GM19099 (cell line): ENCODE measurements around the gene CYP4A22.

ENCODE experiments used
- POLR2A ChIP-seq: IDR thresholded peaks from 3 replicates; pipeline ENCODE4 v1.6.1; 2011; ENCODE audit warnings: low read depth; ENCODE audit not compliant: insufficient read length; ENCODE audit errors: extremely low read depth

The CYP4A22 gene, protein sequence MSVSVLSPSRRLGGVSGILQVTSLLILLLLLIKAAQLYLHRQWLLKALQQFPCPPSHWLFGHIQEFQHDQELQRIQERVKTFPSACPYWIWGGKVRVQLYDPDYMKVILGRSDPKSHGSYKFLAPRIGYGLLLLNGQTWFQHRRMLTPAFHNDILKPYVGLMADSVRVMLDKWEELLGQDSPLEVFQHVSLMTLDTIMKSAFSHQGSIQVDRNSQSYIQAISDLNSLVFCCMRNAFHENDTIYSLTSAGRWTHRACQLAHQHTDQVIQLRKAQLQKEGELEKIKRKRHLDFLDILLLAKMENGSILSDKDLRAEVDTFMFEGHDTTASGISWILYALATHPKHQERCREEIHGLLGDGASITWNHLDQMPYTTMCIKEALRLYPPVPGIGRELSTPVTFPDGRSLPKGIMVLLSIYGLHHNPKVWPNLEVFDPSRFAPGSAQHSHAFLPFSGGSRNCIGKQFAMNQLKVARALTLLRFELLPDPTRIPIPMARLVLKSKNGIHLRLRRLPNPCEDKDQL

DNA sequence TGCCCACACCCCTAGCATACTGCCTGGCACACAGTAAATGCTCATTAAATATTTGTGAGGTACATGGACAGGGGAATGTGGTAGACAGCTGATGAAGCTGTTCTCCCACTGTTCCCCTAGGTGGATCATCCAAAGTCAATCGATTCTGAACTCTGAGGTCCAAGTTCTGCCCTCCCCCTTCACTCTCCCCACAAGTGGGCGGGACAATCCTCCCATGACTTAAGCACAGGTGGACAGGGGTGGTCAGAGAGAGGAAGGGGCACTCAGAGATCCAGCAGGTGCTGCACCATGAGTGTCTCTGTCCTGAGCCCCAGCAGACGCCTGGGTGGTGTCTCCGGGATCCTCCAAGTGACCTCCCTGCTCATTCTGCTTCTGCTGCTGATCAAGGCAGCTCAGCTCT, at the start of gene CYP4A22:
Gene CYP4A22 (plus strand): TSS at position 244 of the 400 bp plus-strand sequence. CDS start 45 bp downstream, at position 289.
- TF ChIP-seq POLR2A: no peak

GRCh38 chr1:47104816-47105215, 32.4 kb upstream of the CYP4A22 start:
- TF ChIP-seq POLR2A: no peak

DNA sequence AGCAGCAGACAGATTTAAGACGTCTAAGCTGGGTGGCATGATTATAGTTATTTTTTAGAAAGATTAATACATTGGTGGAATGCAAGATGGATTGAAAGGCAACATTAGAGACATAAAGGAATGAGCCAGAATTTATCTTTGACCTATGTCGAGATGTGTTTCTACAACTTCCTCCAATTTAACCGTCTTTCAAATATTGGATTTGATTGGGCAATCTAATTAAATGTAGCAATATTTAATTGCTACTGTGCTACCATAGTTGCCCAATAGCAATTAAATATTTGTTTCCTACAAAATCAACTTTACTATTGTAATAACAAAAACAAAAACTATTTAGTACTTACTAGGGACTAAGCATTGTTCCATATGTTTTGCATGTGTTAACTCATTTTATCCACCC, 30.4 kb upstream of the CYP4A22 start:
- TF ChIP-seq POLR2A: no peak

- no peak for TF ChIP-seq POLR2A
Observed at GRCh38 chr1:47113178-47113577, 24.1 kb upstream of the CYP4A22 start.

GRCh38 chr1:47128221-47128620, 9.0 kb upstream of the CYP4A22 start:
- TF ChIP-seq POLR2A: no peak

- no peak for TF ChIP-seq POLR2A
Observed at GRCh38 chr1:47137925-47138615, 829 bp downstream of the CYP4A22 start.

DNA sequence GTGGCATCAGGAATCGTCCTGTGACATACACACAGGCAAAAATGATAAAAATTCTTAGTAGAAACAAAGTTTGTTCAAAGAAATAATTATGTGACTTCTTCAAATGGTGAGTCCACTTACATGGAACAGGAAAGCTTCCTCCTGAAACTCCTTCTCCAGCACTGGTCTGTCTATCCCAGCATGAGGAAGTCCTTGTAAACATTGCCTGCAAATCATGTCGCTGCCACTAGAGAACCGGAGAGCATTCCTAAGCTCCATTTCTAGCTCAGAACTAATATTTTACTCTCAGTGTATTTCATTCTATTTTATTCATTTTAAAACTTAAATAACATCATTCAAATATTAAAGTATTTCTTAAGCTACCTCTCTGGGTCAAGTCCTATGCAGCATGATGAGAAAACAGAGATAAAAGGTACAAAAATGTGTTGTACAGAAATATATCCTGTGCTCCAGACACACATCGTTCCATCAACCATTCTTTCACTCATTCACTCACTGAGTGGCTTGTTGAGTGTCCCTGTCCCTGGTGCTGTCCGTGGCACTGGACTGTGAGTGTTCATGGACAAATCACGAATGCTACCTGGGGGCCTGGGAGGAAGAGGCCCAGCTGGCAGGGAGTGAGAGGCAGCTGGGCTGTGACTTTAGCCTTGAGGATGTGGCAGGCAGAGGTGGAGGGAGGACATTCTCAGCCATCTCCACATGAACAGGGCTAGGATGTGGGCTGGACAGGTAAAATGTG, 10.0 kb downstream of the CYP4A22 start:
- no peak for TF ChIP-seq POLR2A

DNA sequence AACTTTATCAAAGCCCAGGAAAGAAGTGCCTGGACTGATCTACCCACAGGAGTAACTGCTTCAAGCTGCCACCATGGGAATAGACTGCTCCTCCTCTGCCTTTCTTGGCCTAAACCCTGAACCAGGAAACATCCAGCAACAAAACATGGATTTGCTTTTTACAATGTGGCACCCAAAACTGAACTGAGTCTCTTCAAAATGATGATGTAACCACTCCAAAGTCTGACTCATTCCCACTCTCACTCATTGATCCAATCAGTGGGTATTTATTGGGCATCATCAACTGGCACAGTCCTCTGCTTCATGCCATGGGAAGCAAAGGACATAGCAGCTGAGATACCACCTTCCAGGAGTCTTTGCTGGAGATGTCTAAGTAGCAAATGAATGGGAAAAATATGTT, 23.5 kb downstream of the CYP4A22 start:
- no peak for TF ChIP-seq POLR2A

DNA sequence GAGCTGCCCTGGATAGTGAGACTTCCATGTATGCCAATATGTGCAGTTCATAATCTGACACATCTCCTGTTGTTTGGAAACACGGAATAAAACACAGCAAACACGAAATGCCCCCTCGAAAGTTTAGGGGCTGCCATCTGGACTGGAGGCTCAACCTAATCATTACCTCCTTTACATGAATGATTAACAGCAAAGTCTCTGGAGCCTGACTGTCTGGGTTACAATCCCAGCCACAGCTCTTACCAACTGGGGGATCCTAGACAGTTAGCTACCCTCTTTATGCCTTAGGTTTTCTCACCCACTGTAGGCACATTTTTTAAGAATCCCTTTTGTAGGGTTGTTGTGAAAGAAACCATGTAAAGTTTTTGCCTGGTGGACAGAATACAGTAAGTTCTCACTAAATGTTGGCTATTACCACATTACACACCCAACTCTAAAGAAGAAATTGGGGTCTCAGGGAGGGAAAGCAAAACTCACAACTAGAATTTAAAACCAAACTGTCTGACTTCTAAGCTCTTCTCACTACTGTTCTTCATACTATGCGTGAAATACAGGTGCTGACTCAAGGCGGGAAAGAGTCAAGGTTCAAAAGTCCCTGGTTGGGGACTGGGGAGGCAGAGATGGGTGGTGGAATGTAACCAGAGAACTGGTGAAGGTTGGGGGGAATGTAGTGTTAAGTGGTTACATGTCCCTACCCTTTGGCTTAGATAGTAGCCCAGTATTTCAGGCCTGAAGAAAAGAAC, 24.2 kb downstream of the CYP4A22 start:
- no peak for TF ChIP-seq POLR2A

- TF ChIP-seq POLR2A: no peak
Observed at GRCh38 chr1:47164552-47164951, 27.3 kb downstream of the CYP4A22 start.

- TF ChIP-seq POLR2A: no peak
Observed at GRCh38 chr1:47172782-47173181, 35.5 kb downstream of the CYP4A22 start.

GRCh38 chr1:47174656-47175020, 37.4 kb downstream of the CYP4A22 start:
- TF ChIP-seq POLR2A: no peak

DNA sequence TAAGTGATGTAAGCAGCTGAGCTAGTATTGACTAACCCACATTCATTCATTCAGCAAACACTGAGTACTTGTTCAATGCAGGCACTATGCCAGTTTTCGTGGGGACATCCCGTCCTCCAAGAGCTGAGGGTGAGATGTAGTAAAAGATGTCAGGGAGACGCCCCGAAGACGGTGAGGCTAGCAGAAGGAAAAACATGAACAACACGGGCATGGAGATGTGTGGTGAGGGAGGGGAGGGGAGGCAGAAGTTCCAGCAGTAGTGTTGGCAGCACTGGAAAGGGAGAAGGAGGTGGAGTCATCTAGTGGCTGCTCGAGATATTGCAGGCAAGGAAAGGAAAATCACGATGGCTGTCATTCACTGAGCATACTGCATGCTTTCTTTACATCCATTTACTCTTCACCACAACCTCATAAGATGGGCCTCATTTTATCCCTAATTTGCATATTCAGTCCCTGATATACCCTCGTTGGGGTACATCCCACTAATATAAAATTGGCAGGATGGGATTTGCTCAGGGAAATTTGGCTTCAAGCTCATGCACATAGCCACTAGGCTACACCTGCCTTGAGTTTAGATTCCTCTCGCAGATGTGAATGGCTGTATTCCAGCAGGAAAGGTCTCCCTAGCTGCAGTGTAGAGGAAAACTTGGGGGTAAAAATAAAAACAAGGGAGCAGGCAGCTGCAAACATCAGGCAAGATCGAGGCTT, 38.1 kb downstream of the CYP4A22 start:
- TF ChIP-seq POLR2A: no peak

DNA sequence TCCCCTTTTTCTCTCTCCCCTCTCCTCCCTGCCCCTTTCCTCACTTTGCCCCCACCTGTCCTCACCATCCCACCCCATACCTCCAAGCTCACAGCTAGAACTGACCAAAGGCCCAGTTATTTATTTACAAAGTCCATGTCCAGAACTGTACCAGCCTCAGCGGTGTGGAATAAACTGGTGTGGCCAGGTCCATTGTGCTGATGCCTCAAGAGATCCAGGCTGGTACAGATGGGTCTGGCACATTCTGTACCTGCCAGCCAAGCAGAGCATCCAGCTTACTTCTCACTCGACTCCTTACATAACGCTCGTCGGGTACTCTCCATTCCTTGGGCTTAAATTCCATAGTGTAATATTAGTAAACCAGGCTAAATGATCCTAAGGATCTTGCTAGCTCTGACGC, 40.8 kb downstream of the CYP4A22 start:
- no peak for TF ChIP-seq POLR2A
